ENCODE results near the gene OR9Q2.

OR9Q2 gene

GRCh38 chr11:58177409-58178054 lies 11.3 kb upstream of the OR9Q2 start:
- Histone ChIP-seq H3K9me3 (ENCODE audit: low read length) (no peaks in the 10 kb centered on the region), H3K27me3 (ENCODE audit: insufficient read depth, low read length) (no peaks in the 10 kb centered on the region), H3K27ac (ENCODE audit: low read depth, low read length, poor library complexity, severe bottlenecking) (no peak overlapping the region), H2AFZ (ENCODE audit: low read length) (no peak overlapping the region), H3K9ac (ENCODE audit: low read length) (no peak overlapping the region), H3K9me2 (ENCODE audit: low read depth, low read length) (no peaks in the 10 kb centered on the region), H3K79me2 (ENCODE audit: insufficient read depth, low read length) (no peaks in the 10 kb centered on the region), H4K20me1 (ENCODE audit: insufficient read depth, low read length) (no peaks in the 10 kb centered on the region), H3K4me2 (ENCODE audit: low read length) (no peak overlapping the region), H3K36me3 (ENCODE audit: insufficient read depth, low read length) (no peaks in the 10 kb centered on the region), H3F3A (ENCODE audit: insufficient read depth, low read length) (no peaks in the 10 kb centered on the region), H3K4me1 (ENCODE audit: insufficient read depth, low read length, severe bottlenecking) (no peaks in the 10 kb centered on the region), H3K4me3 (ENCODE audit: low read depth, low read length, poor library complexity, severe bottlenecking) (no peak overlapping the region)
- no peak for TF ChIP-seq EZH2 (IDR thresholded peaks at IDR 0.05; ENCODE audit: borderline replicate concordance, low read length)
- TF ChIP-seq, protein P1, sequence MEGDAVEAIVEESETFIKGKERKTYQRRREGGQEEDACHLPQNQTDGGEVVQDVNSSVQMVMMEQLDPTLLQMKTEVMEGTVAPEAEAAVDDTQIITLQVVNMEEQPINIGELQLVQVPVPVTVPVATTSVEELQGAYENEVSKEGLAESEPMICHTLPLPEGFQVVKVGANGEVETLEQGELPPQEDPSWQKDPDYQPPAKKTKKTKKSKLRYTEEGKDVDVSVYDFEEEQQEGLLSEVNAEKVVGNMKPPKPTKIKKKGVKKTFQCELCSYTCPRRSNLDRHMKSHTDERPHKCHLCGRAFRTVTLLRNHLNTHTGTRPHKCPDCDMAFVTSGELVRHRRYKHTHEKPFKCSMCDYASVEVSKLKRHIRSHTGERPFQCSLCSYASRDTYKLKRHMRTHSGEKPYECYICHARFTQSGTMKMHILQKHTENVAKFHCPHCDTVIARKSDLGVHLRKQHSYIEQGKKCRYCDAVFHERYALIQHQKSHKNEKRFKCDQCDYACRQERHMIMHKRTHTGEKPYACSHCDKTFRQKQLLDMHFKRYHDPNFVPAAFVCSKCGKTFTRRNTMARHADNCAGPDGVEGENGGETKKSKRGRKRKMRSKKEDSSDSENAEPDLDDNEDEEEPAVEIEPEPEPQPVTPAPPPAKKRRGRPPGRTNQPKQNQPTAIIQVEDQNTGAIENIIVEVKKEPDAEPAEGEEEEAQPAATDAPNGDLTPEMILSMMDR (IDR thresholded peaks at IDR 0.05; ENCODE audit: low read length) = no peak

GRCh38 chr11:58178444-58178843 lies 10.4 kb upstream of the OR9Q2 start:
- Histone ChIP-seq H3K27ac (ENCODE audit: low read depth, low read length, poor library complexity, severe bottlenecking) (no peak overlapping the region), H3K79me2 (ENCODE audit: insufficient read depth, low read length) (no peaks in the 10 kb centered on the region), H3K9me2 (ENCODE audit: low read depth, low read length) (no peaks in the 10 kb centered on the region), H3K9ac (ENCODE audit: low read length) (no peak overlapping the region), H3K4me1 (ENCODE audit: insufficient read depth, low read length, severe bottlenecking) (no peaks in the 10 kb centered on the region), H2AFZ (ENCODE audit: low read length) (no peak overlapping the region), H3K27me3 (ENCODE audit: insufficient read depth, low read length) (no peaks in the 10 kb centered on the region), H4K20me1 (ENCODE audit: insufficient read depth, low read length) (no peaks in the 10 kb centered on the region), H3K36me3 (ENCODE audit: insufficient read depth, low read length) (no peaks in the 10 kb centered on the region), H3K9me3 (ENCODE audit: low read length) (no peaks in the 10 kb centered on the region), H3K4me3 (ENCODE audit: low read depth, low read length, poor library complexity, severe bottlenecking) (no peak overlapping the region), H3F3A (ENCODE audit: insufficient read depth, low read length) (no peaks in the 10 kb centered on the region), H3K4me2 (ENCODE audit: low read length) (no peak overlapping the region)
- TF ChIP-seq EZH2 (IDR thresholded peaks at IDR 0.05; ENCODE audit: borderline replicate concordance, low read length) = no peak
- TF ChIP-seq, protein P1 (IDR thresholded peaks at IDR 0.05; ENCODE audit: low read length) = no peak

DNA sequence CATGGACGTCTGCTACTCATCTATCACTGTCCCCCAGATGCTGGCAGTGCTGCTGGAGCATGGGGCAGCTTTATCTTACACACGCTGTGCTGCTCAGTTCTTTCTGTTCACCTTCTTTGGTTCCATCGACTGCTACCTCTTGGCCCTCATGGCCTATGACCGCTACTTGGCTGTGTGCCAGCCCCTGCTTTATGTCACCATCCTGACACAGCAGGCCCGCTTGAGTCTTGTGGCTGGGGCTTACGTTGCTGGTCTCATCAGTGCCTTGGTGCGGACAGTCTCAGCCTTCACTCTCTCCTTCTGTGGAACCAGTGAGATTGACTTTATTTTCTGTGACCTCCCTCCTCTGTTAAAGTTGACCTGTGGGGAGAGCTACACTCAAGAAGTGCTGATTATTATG lies 9.2 kb upstream of the OR9Q2 start:
- Histone ChIP-seq H2AFZ (ENCODE audit: low read length) (no peak overlapping the region), H3K4me3 (ENCODE audit: low read depth, low read length, poor library complexity, severe bottlenecking) (no peak overlapping the region), H3F3A (ENCODE audit: insufficient read depth, low read length) (no peaks in the 10 kb centered on the region), H3K4me2 (ENCODE audit: low read length) (no peak overlapping the region), H3K9me3 (ENCODE audit: low read length) (no peaks in the 10 kb centered on the region), H3K79me2 (ENCODE audit: insufficient read depth, low read length) (no peaks in the 10 kb centered on the region), H3K36me3 (ENCODE audit: insufficient read depth, low read length) (no peaks in the 10 kb centered on the region), H3K4me1 (ENCODE audit: insufficient read depth, low read length, severe bottlenecking) (no peaks in the 10 kb centered on the region), H3K9me2 (ENCODE audit: low read depth, low read length) (no peaks in the 10 kb centered on the region), H3K9ac (ENCODE audit: low read length) (no peak overlapping the region), H4K20me1 (ENCODE audit: insufficient read depth, low read length) (no peaks in the 10 kb centered on the region), H3K27me3 (ENCODE audit: insufficient read depth, low read length) (no peaks in the 10 kb centered on the region), H3K27ac (ENCODE audit: low read depth, low read length, poor library complexity, severe bottlenecking) (no peak overlapping the region)
- TF ChIP-seq, protein P1 (IDR thresholded peaks at IDR 0.05; ENCODE audit: low read length) = no peak
- TF ChIP-seq EZH2 (IDR thresholded peaks at IDR 0.05; ENCODE audit: borderline replicate concordance, low read length) = no peak
